Keratinocyte (primary cell): ENCODE results near the gene BTBD16. TPM values are rescaled to one million over a fixed set of nuclear protein-coding genes. Genes with fewer than 3 reads are reported as not detected.

Source experiments
- DNase-seq: peaks from one replicate; pipeline ENCODE4 v3.0.0-alpha.2; 2011; ENCODE audit warnings: low read depth, missing footprints, low spot score
- FAIRE-seq: peaks from 2 replicates; lab custom pipeline; 2011; peaks lifted over from hg19 to GRCh38; lab: Jason Lieb, UNC
- H2AFZ ChIP-seq: 2 replicates; pipeline ENCODE4 v1.6.0; 2012; ENCODE audit warnings: low read length, control low read depth, inconsistent platforms; ENCODE audit not compliant: control insufficient read depth
- H3K27ac ChIP-seq: 2 replicates; pipeline ENCODE4 v1.5.1; 2011; ENCODE audit warnings: low read length; ENCODE audit not compliant: control insufficient read depth, insufficient read depth
- H3K27me3 ChIP-seq: 3 replicates; pipeline ENCODE4 v1.6.0; 2011; ENCODE audit warnings: low read length; ENCODE audit not compliant: control insufficient read depth, insufficient read depth; ENCODE audit errors: extremely low read depth
- H3K36me3 ChIP-seq, 2 experiments: 2 replicates in 1 of 2; 3 replicates in 1 of 2; pipeline ENCODE4 v1.5.1; 2011; ENCODE audit warnings: low read length in 2 of 2, mild to moderate bottlenecking in 1 of 2; ENCODE audit not compliant: control insufficient read depth in 2 of 2, insufficient read depth in 2 of 2; ENCODE audit errors: extremely low read depth in 1 of 2
- H3K4me1 ChIP-seq: 3 replicates; pipeline ENCODE4 v1.5.1; 2011; ENCODE audit warnings: low read length; ENCODE audit not compliant: control insufficient read depth, insufficient read depth; ENCODE audit errors: extremely low read depth
- H3K4me2 ChIP-seq: 3 replicates; pipeline ENCODE4 v1.6.0; 2011; ENCODE audit warnings: low read depth, low read length; ENCODE audit not compliant: control insufficient read depth, insufficient read depth; ENCODE audit errors: extremely low read depth
- H3K4me3 ChIP-seq, 3 experiments: fragments of 200-600 bp in 1 of 3; sonication (generic) in 1 of 3; 2 replicates in 2 of 3; 3 replicates in 1 of 3; pipeline ENCODE4 v1.5.1; 2011 to 2016; ENCODE audit warnings: low read length in 3 of 3, mild to moderate bottlenecking in 3 of 3, control low read depth in 2 of 3, inconsistent platforms in 1 of 3, low read depth in 1 of 3, mixed read lengths in 1 of 3, mixed run types in 1 of 3, moderate library complexity in 1 of 3; ENCODE audit not compliant: control insufficient read depth in 2 of 3, insufficient read depth in 2 of 3; ENCODE audit errors: extremely low read depth in 1 of 3
- H3K79me2 ChIP-seq: 2 replicates; pipeline ENCODE4 v1.6.0; 2012; ENCODE audit warnings: low read length; ENCODE audit not compliant: control insufficient read depth, insufficient read depth
- H3K9ac ChIP-seq: 3 replicates; pipeline ENCODE4 v1.6.0; 2011; ENCODE audit warnings: low read length; ENCODE audit not compliant: control insufficient read depth, insufficient read depth; ENCODE audit errors: extremely low read depth
- H3K9me1 ChIP-seq: 3 replicates; pipeline ENCODE4 v1.6.0; 2011; ENCODE audit warnings: low read length; ENCODE audit not compliant: control insufficient read depth, insufficient read depth; ENCODE audit errors: extremely low read depth
- H3K9me3 ChIP-seq: 2 replicates; pipeline ENCODE4 v1.5.1; 2012; ENCODE audit warnings: low read depth, low read length; ENCODE audit not compliant: control insufficient read depth
- H4K20me1 ChIP-seq: 3 replicates; pipeline ENCODE4 v1.6.0; 2011; ENCODE audit warnings: low read length; ENCODE audit not compliant: control insufficient read depth, insufficient read depth; ENCODE audit errors: extremely low read depth
- CTCF ChIP-seq, 3 experiments: IDR thresholded peaks in 1 of 3; conservative IDR thresholded peaks in 1 of 3; optimal IDR thresholded peaks in 1 of 3; 2 replicates in 2 of 3; 3 replicates in 1 of 3; pipeline versions ENCODE3 to v1.5.1; 2011; ENCODE audit warnings: low read length in 3 of 3, mild to moderate bottlenecking in 3 of 3, moderate library complexity in 2 of 3, control low read depth in 1 of 3, inconsistent platforms in 1 of 3; ENCODE audit not compliant: insufficient read depth in 2 of 3; ENCODE audit errors: extremely low read depth in 1 of 3
- EZH2 ChIP-seq: IDR thresholded peaks from one replicate; pipeline ENCODE4 v1.6.1; 2012; ENCODE audit warnings: inconsistent platforms, mild to moderate bottlenecking, low read length, moderate library complexity
- dilution Hi-C: fragments of 300-500 bp; cut with MboI; formaldehyde crosslinking; loops from one replicate; pipeline ENCODE4 v1.7.0; 2020; ENCODE audit warnings: low sequenced_read_pairs; ENCODE audit not compliant: extremely low pct_ligation_motif_present
- polyA plus RNA-seq, 5 experiments: library from polyadenylated mRNA; depleted of rRNA in 3 of 5; stranded (reverse) in 3 of 5; stranded (forward) in 1 of 5; unstranded in 1 of 5; fragments of >200 nt; gene quantifications; 1 replicate in 1 of 5; 2 replicates in 3 of 5; 3 replicates in 1 of 5; pipeline versions ENCODE4 v1.2.1 to v1.2.3, GENCODE V29; 2011 to 2012; ENCODE audit warnings: missing spikeins in 2 of 5, low read depth in 1 of 5, low replicate concordance in 1 of 5

Gene BTBD16
- polyA plus RNA-seq, 1 donor (not counting 4 experiments of a cell fraction or from before 2014, with no cell fraction given): 4.9 TPM

DNA sequence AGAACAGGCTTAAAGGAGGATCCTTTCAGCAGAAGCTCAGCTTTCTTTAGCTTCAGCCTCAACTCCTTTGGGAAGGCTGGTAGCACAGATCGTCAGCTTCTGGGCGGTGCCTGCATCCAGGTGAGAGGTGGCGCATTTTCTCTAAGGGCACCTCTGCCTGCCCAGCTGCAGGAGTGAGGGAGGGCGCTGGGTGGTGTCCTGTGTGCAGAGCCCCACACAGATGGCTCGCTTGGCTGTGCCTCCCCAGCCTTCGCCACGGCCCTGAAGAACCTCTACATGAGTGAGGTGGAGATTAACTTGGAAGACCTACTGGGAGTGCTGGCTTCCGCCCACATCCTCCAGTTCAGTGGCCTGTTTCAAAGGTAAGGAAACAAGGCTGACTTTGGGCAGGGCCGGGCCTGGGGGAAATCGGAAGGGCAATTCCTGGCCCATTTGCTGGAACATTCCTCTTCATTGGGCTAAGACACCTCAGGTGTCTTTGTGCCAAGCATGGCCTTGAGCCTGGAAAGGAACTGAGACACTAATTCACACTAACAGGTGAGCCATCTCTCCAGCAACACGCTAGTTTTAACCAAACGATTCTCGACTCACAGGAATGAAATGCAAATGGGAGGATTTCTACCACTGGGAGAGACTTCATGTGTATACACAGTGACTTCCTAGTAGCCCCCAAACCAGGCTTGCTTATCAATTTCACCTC, 19.9 kb downstream of the BTBD16 start:
- DNase-seq: no peak

GRCh38 chr10:122291739-122292138, 20.6 kb downstream of the BTBD16 start:
- dilution Hi-C loops: no loop called here
- peaks cover 62% of the 10 kb centered on the region for H3K4me1 ChIP-seq
- no peaks in the 10 kb centered on the region for H3K9me3 ChIP-seq
- H3K4me3 ChIP-seq: peak overlapping the region in 1 of 3 experiments; percentile 9
- H3K79me2 ChIP-seq: no peaks in the 10 kb centered on the region
- H3K9ac ChIP-seq: no peak overlapping the region
- H3K36me3 ChIP-seq: peaks cover 0 to 2% of the 10 kb centered on the region in 2 experiments
- TF ChIP-seq EZH2: no peak
- TF ChIP-seq CTCF (optimal IDR thresholded peaks at IDR 0.05 in 1 of 3, IDR thresholded peaks at IDR 0.05 in 1 of 3, conservative IDR thresholded peaks at IDR 0.05 in 1 of 3; ENCODE audit: extremely low read depth in 1 of 3, insufficient read depth in 2 of 3, low read length in 3 of 3): no peak
- no peak overlapping the region for H3K27ac ChIP-seq
- H3K4me2 ChIP-seq: peak overlapping the region; percentile 7
- FAIRE-seq: no peak
- H3K27me3 ChIP-seq: no peaks in the 10 kb centered on the region
- no peak for DNase-seq
- no peaks in the 10 kb centered on the region for H3K9me1 ChIP-seq
- no peaks in the 10 kb centered on the region for H4K20me1 ChIP-seq
- H2AFZ ChIP-seq: no peak overlapping the region

More for the DNA sequence above, 19.9 kb downstream of the BTBD16 start:
- dilution Hi-C loops: no loop called here
- peaks cover 0 to 2% of the 10 kb centered on the region in 2 experiments for H3K36me3 ChIP-seq
- no peaks in the 10 kb centered on the region for H3K9me1 ChIP-seq
- H3K4me1 ChIP-seq: peaks cover 68% of the 10 kb centered on the region
- no peaks in the 10 kb centered on the region for H3K9me3 ChIP-seq
- peak overlapping the region; percentile 25 for H3K27ac ChIP-seq
- FAIRE-seq: peak; percentile 34
- H3K79me2 ChIP-seq: no peaks in the 10 kb centered on the region
- peak overlapping the region; percentile 38 for H3K4me2 ChIP-seq
- no peaks in the 10 kb centered on the region for H4K20me1 ChIP-seq
- H3K4me3 ChIP-seq: peak overlapping the region in 1 of 3 experiments; percentile 9
- H3K9ac ChIP-seq: peak overlapping the region; percentile 23
- TF ChIP-seq CTCF (optimal IDR thresholded peaks at IDR 0.05 in 1 of 3, IDR thresholded peaks at IDR 0.05 in 1 of 3, conservative IDR thresholded peaks at IDR 0.05 in 1 of 3; ENCODE audit: extremely low read depth in 1 of 3, insufficient read depth in 2 of 3, low read length in 3 of 3) (no peak), EZH2 (no peak)
- H3K27me3 ChIP-seq: no peaks in the 10 kb centered on the region
- peak overlapping the region; percentile 52 for H2AFZ ChIP-seq
